Loucy (cell line): ENCODE data around the gene PKN1.

Experiments
- EZH2phosphoT487 ChIP-seq: fragments of 200-600 bp; IDR thresholded peaks from 2 replicates; pipeline ENCODE4 v1.6.1; 2018; ENCODE audit warnings: antibody characterized with exemption, mild to moderate bottlenecking, moderate library complexity, borderline replicate concordance
- TF ChIP-seq, protein P1 (sequence below): fragments of 200-600 bp; sonication (generic); conservative IDR thresholded peaks from 2 replicates; pipeline ENCODE4 v1.5.1; 2014; ENCODE audit warnings: mild to moderate bottlenecking, antibody characterized with exemption, low read length

DNA sequence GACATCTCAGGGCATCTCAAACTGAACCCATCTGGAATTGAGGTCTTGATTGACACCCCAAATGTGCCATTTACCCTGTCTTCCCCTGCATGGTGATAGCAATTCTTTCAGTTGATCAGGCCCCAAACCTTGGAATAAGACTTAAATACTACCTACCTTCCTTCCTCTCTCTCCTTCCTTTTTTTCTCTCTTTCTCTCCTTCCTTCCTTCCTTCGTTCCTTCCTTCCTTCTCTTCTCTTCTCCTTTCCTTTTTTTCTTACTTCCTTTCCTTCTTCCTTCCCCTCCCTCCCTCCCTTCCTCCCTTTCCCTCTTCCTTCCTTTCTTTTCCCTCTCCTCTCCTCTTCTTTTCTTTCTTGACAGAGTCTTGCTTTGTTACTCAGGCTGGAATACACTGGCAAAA is 70.2 kb downstream of the PKN1 start:
- TF ChIP-seq, protein P1, sequence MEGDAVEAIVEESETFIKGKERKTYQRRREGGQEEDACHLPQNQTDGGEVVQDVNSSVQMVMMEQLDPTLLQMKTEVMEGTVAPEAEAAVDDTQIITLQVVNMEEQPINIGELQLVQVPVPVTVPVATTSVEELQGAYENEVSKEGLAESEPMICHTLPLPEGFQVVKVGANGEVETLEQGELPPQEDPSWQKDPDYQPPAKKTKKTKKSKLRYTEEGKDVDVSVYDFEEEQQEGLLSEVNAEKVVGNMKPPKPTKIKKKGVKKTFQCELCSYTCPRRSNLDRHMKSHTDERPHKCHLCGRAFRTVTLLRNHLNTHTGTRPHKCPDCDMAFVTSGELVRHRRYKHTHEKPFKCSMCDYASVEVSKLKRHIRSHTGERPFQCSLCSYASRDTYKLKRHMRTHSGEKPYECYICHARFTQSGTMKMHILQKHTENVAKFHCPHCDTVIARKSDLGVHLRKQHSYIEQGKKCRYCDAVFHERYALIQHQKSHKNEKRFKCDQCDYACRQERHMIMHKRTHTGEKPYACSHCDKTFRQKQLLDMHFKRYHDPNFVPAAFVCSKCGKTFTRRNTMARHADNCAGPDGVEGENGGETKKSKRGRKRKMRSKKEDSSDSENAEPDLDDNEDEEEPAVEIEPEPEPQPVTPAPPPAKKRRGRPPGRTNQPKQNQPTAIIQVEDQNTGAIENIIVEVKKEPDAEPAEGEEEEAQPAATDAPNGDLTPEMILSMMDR: no peak
- no peak for TF ChIP-seq EZH2phosphoT487
